H9 (cell line): ENCODE data around the gene MAP3K8. TPM values are rescaled to one million over a fixed set of nuclear protein-coding genes. Genes with fewer than 3 reads are reported as not detected.

Experiments used
- DNase-seq: peaks from one replicate; pipeline ENCODE4 v3.0.0-alpha.2; 2017
- H2AFZ ChIP-seq: one replicate; pipeline ENCODE4 v1.6.1; 2013; ENCODE audit warnings: mild to moderate bottlenecking, low read length, control low read depth, moderate library complexity
- H2AK5ac ChIP-seq: 2 replicates; pipeline ENCODE4 v1.6.1; 2013; ENCODE audit warnings: low read length, control low read depth, mixed read lengths; ENCODE audit not compliant: insufficient read length
- H2BK120ac ChIP-seq: one replicate; pipeline ENCODE4 v1.6.1; 2013; ENCODE audit warnings: low read depth, mild to moderate bottlenecking, low read length, control low read depth, inconsistent platforms; ENCODE audit not compliant: poor library complexity, severe bottlenecking
- H2BK12ac ChIP-seq: 2 replicates; pipeline ENCODE4 v1.6.1; 2013; ENCODE audit warnings: low read length, control low read depth, mixed read lengths, low read depth; ENCODE audit not compliant: insufficient read length
- H2BK15ac ChIP-seq: 2 replicates; pipeline ENCODE4 v1.6.1; 2013; ENCODE audit warnings: low read depth, low read length, control low read depth
- H2BK20ac ChIP-seq: one replicate; pipeline ENCODE4 v1.6.1; 2013; ENCODE audit warnings: low read depth, mild to moderate bottlenecking, low read length, control low read depth, inconsistent platforms; ENCODE audit not compliant: poor library complexity, severe bottlenecking
- H2BK5ac ChIP-seq: 2 replicates; pipeline ENCODE4 v1.6.1; 2013; ENCODE audit warnings: low read length, control low read depth, mixed read lengths; ENCODE audit not compliant: insufficient read length
- H3K14ac ChIP-seq: 2 replicates; pipeline ENCODE4 v1.6.1; 2013; ENCODE audit warnings: low read length, control low read depth; ENCODE audit not compliant: insufficient read depth
- H3K18ac ChIP-seq: 2 replicates; pipeline ENCODE4 v1.6.1; 2013; ENCODE audit warnings: low read depth, mild to moderate bottlenecking, mixed read lengths, low read length, control low read depth; ENCODE audit not compliant: insufficient read length
- H3K23ac ChIP-seq: 2 replicates; pipeline ENCODE4 v1.6.1; 2013; ENCODE audit warnings: low read length, control low read depth, mixed read lengths, low read depth; ENCODE audit not compliant: insufficient read length
- H3K23me2 ChIP-seq: 2 replicates; pipeline ENCODE4 v1.6.1; 2013; ENCODE audit warnings: low read depth, mild to moderate bottlenecking, mixed read lengths, low read length, control low read depth; ENCODE audit not compliant: insufficient read length, poor library complexity, severe bottlenecking
- H3K27ac ChIP-seq: 2 replicates; pipeline ENCODE4 v1.5.1; 2013; ENCODE audit warnings: low read length, control low read depth, mixed read lengths, low read depth; ENCODE audit not compliant: insufficient read length
- H3K27me3 ChIP-seq: 2 replicates; pipeline ENCODE4 v1.6.1; 2013; ENCODE audit warnings: low read length, control low read depth, inconsistent platforms; ENCODE audit not compliant: insufficient read depth
- H3K4ac ChIP-seq: 2 replicates; pipeline ENCODE4 v1.6.1; 2013; ENCODE audit warnings: low read depth, mild to moderate bottlenecking, control low read depth, inconsistent platforms, low read length, moderate library complexity
- H3K4me1 ChIP-seq: 2 replicates; pipeline ENCODE4 v1.6.1; 2013; ENCODE audit warnings: low read length, control low read depth, inconsistent platforms; ENCODE audit not compliant: insufficient read depth
- H3K4me2 ChIP-seq: 2 replicates; pipeline ENCODE4 v1.6.1; 2013; ENCODE audit warnings: low read length, control low read depth, mixed read lengths; ENCODE audit not compliant: insufficient read length, insufficient read depth
- H3K56ac ChIP-seq: 2 replicates; pipeline ENCODE4 v1.6.1; 2013; ENCODE audit warnings: low read depth, mild to moderate bottlenecking, mixed read lengths, low read length, control low read depth; ENCODE audit not compliant: insufficient read length
- H3K79me1 ChIP-seq: 2 replicates; pipeline ENCODE4 v1.6.1; 2013; ENCODE audit warnings: low read depth, mild to moderate bottlenecking, moderate library complexity, low read length, control low read depth, inconsistent platforms; ENCODE audit not compliant: insufficient read depth, poor library complexity, severe bottlenecking
- H3K79me2 ChIP-seq: 2 replicates; pipeline ENCODE4 v1.6.1; 2013; ENCODE audit warnings: low read length, control low read depth, inconsistent platforms; ENCODE audit not compliant: insufficient read depth
- H3K9ac ChIP-seq: 2 replicates; pipeline ENCODE4 v1.6.1; 2013; ENCODE audit warnings: low read length, control low read depth, mixed read lengths; ENCODE audit not compliant: insufficient read length; ENCODE audit errors: extremely low read depth
- H3K9me3 ChIP-seq: one replicate; pipeline ENCODE4 v1.6.1; 2013; ENCODE audit warnings: low read depth, low read length, inconsistent platforms; ENCODE audit not compliant: control insufficient read depth
- H3T11ph ChIP-seq: one replicate; pipeline ENCODE4 v1.6.1; 2013; ENCODE audit warnings: mild to moderate bottlenecking, low read length, control low read depth, inconsistent platforms
- H4K20me1 ChIP-seq: one replicate; pipeline ENCODE4 v1.6.1; 2013; ENCODE audit not compliant: control insufficient read depth, insufficient read length, insufficient read depth
- H4K5ac ChIP-seq: 2 replicates; pipeline ENCODE4 v1.6.1; 2013; ENCODE audit warnings: low read depth, mild to moderate bottlenecking, mixed read lengths, low read length, control low read depth; ENCODE audit not compliant: insufficient read length
- H4K8ac ChIP-seq: replicated peaks from 2 replicates; pipeline ENCODE4 v1.6.1; 2013; ENCODE audit warnings: low read length, control low read depth, mixed read lengths, low read depth; ENCODE audit not compliant: insufficient read length
- H4K91ac ChIP-seq: 2 replicates; pipeline ENCODE4 v1.6.1; 2013; ENCODE audit warnings: low read depth, mild to moderate bottlenecking, moderate library complexity, mixed read lengths, low read length, control low read depth; ENCODE audit not compliant: insufficient read length
- H3K27ac Mint-ChIP-seq, 3 experiments: 2 replicates in 2 of 3; 3 replicates in 1 of 3; pipeline ENCODE4 v1.8.0; 2020 to 2021; ENCODE audit warnings: mixed read lengths in 3 of 3, mild to moderate bottlenecking in 1 of 3, moderate library complexity in 1 of 3
- H3K27me3 Mint-ChIP-seq: 2 replicates; pipeline ENCODE4 v1.8.0; 2021; ENCODE audit warnings: low read depth, mild to moderate bottlenecking, moderate library complexity, mixed read lengths
- H3K36me3 Mint-ChIP-seq, 3 experiments: 2 replicates in 2 of 3; 3 replicates in 1 of 3; pipeline ENCODE4 v1.8.0; 2020 to 2021; ENCODE audit warnings: low read depth in 3 of 3, mixed read lengths in 3 of 3; ENCODE audit not compliant: insufficient read depth in 1 of 3
- H3K4me1 Mint-ChIP-seq, 2 experiments: 2 replicates each; pipeline ENCODE4 v1.8.0; 2020; ENCODE audit warnings: mixed read lengths in 2 of 2
- H3K4me3 Mint-ChIP-seq, 2 experiments: 2 replicates in 1 of 2; 3 replicates in 1 of 2; pipeline ENCODE4 v1.8.0; 2020 to 2021; ENCODE audit warnings: mild to moderate bottlenecking in 2 of 2, mixed read lengths in 2 of 2, moderate library complexity in 1 of 2
- H3K9me3 Mint-ChIP-seq, 2 experiments: 2 replicates in 1 of 2; 3 replicates in 1 of 2; pipeline ENCODE4 v1.8.0; 2020; ENCODE audit warnings: mild to moderate bottlenecking in 2 of 2, mixed read lengths in 2 of 2, moderate library complexity in 1 of 2
- WGBS: extraction: QIAGEN DNeasy Blood & Tissue Kit; methylation state at CpG from one replicate; pipeline ENCODE4 v1.1.7; 2013; ENCODE audit warnings: missing lambda C conversion rate, low lambda C conversion rate, mixed read lengths; ENCODE audit not compliant: insufficient read length; ENCODE audit errors: extremely low coverage; 5-methylcytosine and 5-hydroxymethylcytosine counted together
- total RNA-seq: library from RNA; stranded (reverse); gene quantifications from 2 replicates; pipeline ENCODE4 v1.2.1, GENCODE V29; 2021
- TF ChIP-seq, protein P1 (sequence below): fragments of 200-600 bp; sonication (generic); conservative IDR thresholded peaks from 3 replicates; pipeline ENCODE4 v1.8.0; 2021; ENCODE audit warnings: antibody characterized with exemption, mild to moderate bottlenecking

Gene MAP3K8
- total RNA-seq, 1 experiment from 2014 or later = 3.5 TPM

DNA sequence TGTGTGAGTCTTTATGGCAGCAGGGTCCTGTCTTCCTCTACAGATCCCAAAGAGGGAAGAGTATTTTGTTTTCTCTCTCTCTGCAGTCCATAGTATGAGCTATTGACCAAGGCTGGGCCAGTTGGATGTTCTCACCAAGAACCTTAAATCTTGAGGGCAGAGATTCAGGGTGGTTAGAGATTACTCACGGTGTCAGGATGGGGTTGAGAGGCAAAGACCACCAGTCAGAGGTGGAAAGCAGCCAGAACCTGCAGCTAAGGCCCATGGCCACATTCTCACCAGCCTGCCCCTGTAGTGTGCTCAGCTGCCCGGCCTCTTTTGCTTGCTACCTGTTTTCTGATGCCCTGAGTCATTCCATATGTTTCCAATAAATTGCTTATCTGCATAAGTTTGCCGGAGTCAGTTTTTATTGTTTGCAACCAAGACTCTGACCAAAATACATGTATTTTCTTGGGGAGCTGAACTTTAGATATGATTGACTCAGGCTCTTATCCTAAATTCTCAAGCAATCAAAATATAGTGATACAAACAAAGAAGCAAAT lies 67.0 kb downstream of the MAP3K8 start:
- Histone ChIP-seq H2AFZ (no peak overlapping the region), H2BK20ac (no peak overlapping the region), H3K4me1 (peaks cover 5% of the 10 kb centered on the region), H4K20me1 (no peaks in the 10 kb centered on the region), H3K79me1 (no peaks in the 10 kb centered on the region), H2BK120ac (no peak overlapping the region), H4K5ac (no peak overlapping the region), H3T11ph (no peak overlapping the region), H3K23me2 (no peaks in the 10 kb centered on the region), H3K27ac (no peak overlapping the region), H2BK12ac (no peak overlapping the region), H2AK5ac (no peak overlapping the region), H3K79me2 (no peaks in the 10 kb centered on the region), H3K56ac (no peak overlapping the region), H2BK15ac (no peak overlapping the region), H3K9ac (no peak overlapping the region), H3K14ac (no peak overlapping the region), H3K18ac (no peak overlapping the region), H2BK5ac (no peak overlapping the region), H4K91ac (no peak overlapping the region), H3K27me3 (no peaks in the 10 kb centered on the region), H3K23ac (no peak overlapping the region), H3K4ac (no peak overlapping the region), H3K9me3 (no peaks in the 10 kb centered on the region), H3K4me2 (no peak overlapping the region), H4K8ac (no peak overlapping the region)
- no peak overlapping the region for H3K27ac Mint-ChIP-seq
- H3K4me3 Mint-ChIP-seq = no peak overlapping the region
- peaks cover 10 to 17% of the 10 kb centered on the region in 2 experiments for H3K4me1 Mint-ChIP-seq
- TF ChIP-seq, protein P1, sequence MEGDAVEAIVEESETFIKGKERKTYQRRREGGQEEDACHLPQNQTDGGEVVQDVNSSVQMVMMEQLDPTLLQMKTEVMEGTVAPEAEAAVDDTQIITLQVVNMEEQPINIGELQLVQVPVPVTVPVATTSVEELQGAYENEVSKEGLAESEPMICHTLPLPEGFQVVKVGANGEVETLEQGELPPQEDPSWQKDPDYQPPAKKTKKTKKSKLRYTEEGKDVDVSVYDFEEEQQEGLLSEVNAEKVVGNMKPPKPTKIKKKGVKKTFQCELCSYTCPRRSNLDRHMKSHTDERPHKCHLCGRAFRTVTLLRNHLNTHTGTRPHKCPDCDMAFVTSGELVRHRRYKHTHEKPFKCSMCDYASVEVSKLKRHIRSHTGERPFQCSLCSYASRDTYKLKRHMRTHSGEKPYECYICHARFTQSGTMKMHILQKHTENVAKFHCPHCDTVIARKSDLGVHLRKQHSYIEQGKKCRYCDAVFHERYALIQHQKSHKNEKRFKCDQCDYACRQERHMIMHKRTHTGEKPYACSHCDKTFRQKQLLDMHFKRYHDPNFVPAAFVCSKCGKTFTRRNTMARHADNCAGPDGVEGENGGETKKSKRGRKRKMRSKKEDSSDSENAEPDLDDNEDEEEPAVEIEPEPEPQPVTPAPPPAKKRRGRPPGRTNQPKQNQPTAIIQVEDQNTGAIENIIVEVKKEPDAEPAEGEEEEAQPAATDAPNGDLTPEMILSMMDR = no peak
- WGBS = no CpG with 5 or more reads among the region's 3 CpGs
- no peak for DNase-seq
- H3K27me3 Mint-ChIP-seq = peaks cover 3% of the 10 kb centered on the region
- no peaks in the 10 kb centered on the region for H3K9me3 Mint-ChIP-seq
- H3K36me3 Mint-ChIP-seq = no peaks in the 10 kb centered on the region
